Glutamatergic neuron (in vitro differentiated cells): ENCODE measurements around the gene ACP2. TPM values are rescaled to one million over a fixed set of nuclear protein-coding genes. Genes with fewer than 3 reads are reported as not detected.

Source experiments
- DNase-seq: peaks from one replicate; pipeline ENCODE4 v3.0.0; 2022
- H3K27ac Mint-ChIP-seq: one replicate; pipeline ENCODE4 v1.8.0; 2020; ENCODE audit warnings: mild to moderate bottlenecking, mixed read lengths, inconsistent platforms; ENCODE audit not compliant: unreplicated experiment
- H3K27me3 Mint-ChIP-seq: one replicate; pipeline ENCODE4 v1.8.0; 2020; ENCODE audit warnings: mild to moderate bottlenecking, moderate library complexity, mixed read lengths, inconsistent platforms; ENCODE audit not compliant: unreplicated experiment
- H3K36me3 Mint-ChIP-seq: one replicate; pipeline ENCODE4 v1.8.0; 2020; ENCODE audit warnings: mild to moderate bottlenecking, mixed read lengths, inconsistent platforms; ENCODE audit not compliant: unreplicated experiment
- H3K4me1 Mint-ChIP-seq: one replicate; pipeline ENCODE4 v1.8.0; 2020; ENCODE audit warnings: mild to moderate bottlenecking, low read depth, mixed read lengths, inconsistent platforms; ENCODE audit not compliant: unreplicated experiment
- H3K4me3 Mint-ChIP-seq: one replicate; pipeline ENCODE4 v1.8.0; 2020; ENCODE audit warnings: mild to moderate bottlenecking, mixed read lengths, inconsistent platforms; ENCODE audit not compliant: unreplicated experiment
- H3K9me3 Mint-ChIP-seq: one replicate; pipeline ENCODE4 v1.8.0; 2020; ENCODE audit warnings: mild to moderate bottlenecking, moderate library complexity, mixed read lengths, inconsistent platforms; ENCODE audit not compliant: unreplicated experiment
- CTCF ChIP-seq: fragments of 200-600 bp; sonication (generic); IDR thresholded peaks from one replicate; pipeline ENCODE4 v1.5.0; 2021; ENCODE audit not compliant: partially characterized antibody, unreplicated experiment
- total RNA-seq: library from RNA; stranded (reverse); fragmentation: NEBNext Ultra II Directional; extraction: Animal tissue kit (Norgen Biotek cat#: 25700); gene quantifications from one replicate; pipeline ENCODE4 v1.2.1, GENCODE V29; 2021; ENCODE audit not compliant: unreplicated experiment

Gene ACP2
- total RNA-seq, 1 donor from 2014 or later, result 44.3 TPM

- no peak overlapping the region for H3K4me3 Mint-ChIP-seq
- no peaks in the 10 kb centered on the region for H3K9me3 Mint-ChIP-seq
- H3K4me1 Mint-ChIP-seq, result no peaks in the 10 kb centered on the region
- no peak for DNase-seq
- H3K36me3 Mint-ChIP-seq, result peaks cover 4% of the 10 kb centered on the region
- H3K27me3 Mint-ChIP-seq, result peaks cover 1% of the 10 kb centered on the region
- H3K27ac Mint-ChIP-seq, result no peak overlapping the region
- TF ChIP-seq CTCF, result no peak
Measured at GRCh38 chr11:47280099-47280498, 31.5 kb upstream of the ACP2 start.

- Mint-ChIP-seq H3K4me1 (no peaks in the 10 kb centered on the region), H3K27me3 (peaks cover 1% of the 10 kb centered on the region), H3K36me3 (peaks cover 4% of the 10 kb centered on the region)
Measured at GRCh38 chr11:47278769-47279168, 30.2 kb upstream of the ACP2 start.

GRCh38 chr11:47278058-47278457 lies 29.4 kb upstream of the ACP2 start:
- no peak overlapping the region for H3K4me3 Mint-ChIP-seq
- no peak for TF ChIP-seq CTCF
- H3K27ac Mint-ChIP-seq, result no peak overlapping the region
- H3K4me1 Mint-ChIP-seq, result peaks cover under 1% of the 10 kb centered on the region
- DNase-seq, result no peak
- peaks cover 1% of the 10 kb centered on the region for H3K27me3 Mint-ChIP-seq
- H3K36me3 Mint-ChIP-seq, result peaks cover 4% of the 10 kb centered on the region
- no peaks in the 10 kb centered on the region for H3K9me3 Mint-ChIP-seq

More at GRCh38 chr11:47278769-47279168, 30.2 kb upstream of the ACP2 start:
- H3K27ac Mint-ChIP-seq, result no peak overlapping the region
- H3K4me3 Mint-ChIP-seq, result no peak overlapping the region
- DNase-seq, result no peak
- no peak for TF ChIP-seq CTCF
- H3K9me3 Mint-ChIP-seq, result no peaks in the 10 kb centered on the region

- H3K4me1 Mint-ChIP-seq, result peaks cover 10% of the 10 kb centered on the region
- H3K27me3 Mint-ChIP-seq, result peaks cover 1% of the 10 kb centered on the region
- H3K36me3 Mint-ChIP-seq, result peaks cover 4% of the 10 kb centered on the region
- no peak for DNase-seq
- H3K27ac Mint-ChIP-seq, result no peak overlapping the region
- no peaks in the 10 kb centered on the region for H3K9me3 Mint-ChIP-seq
- no peak for TF ChIP-seq CTCF
- H3K4me3 Mint-ChIP-seq, result no peak overlapping the region
Measured at GRCh38 chr11:47276923-47277322, 28.3 kb upstream of the ACP2 start.

- peaks cover 5% of the 10 kb centered on the region for H3K27me3 Mint-ChIP-seq
- peaks cover 2% of the 10 kb centered on the region for H3K9me3 Mint-ChIP-seq
- no peak for DNase-seq
- H3K4me3 Mint-ChIP-seq, result no peak overlapping the region
- peaks cover 23% of the 10 kb centered on the region for H3K4me1 Mint-ChIP-seq
- H3K36me3 Mint-ChIP-seq, result no peaks in the 10 kb centered on the region
- TF ChIP-seq CTCF, result no peak
- no peak overlapping the region for H3K27ac Mint-ChIP-seq
Measured at GRCh38 chr11:47274495-47275235, 26.1 kb upstream of the ACP2 start.
